Esophagus muscularis mucosa (tissue), 4 donors: ENCODE results near the gene TMEM151A.

Source experiments
- EP300 ChIP-seq: sonication (generic); formaldehyde crosslinking; IDR thresholded peaks from one replicate; pipeline ENCODE4 v1.6.1; 2017; ENCODE audit warnings: antibody characterized with exemption
- POLR2A ChIP-seq: fragments of 450-650 bp; IDR thresholded peaks from one replicate; pipeline ENCODE4 v1.6.1; 2017; ENCODE audit warnings: antibody characterized with exemption, moderate library complexity, mild to moderate bottlenecking, low read depth
- TF ChIP-seq, protein P1 (sequence below), 3 experiments: fragments of 200-600 bp in 2 of 3; fragments of 450-650 bp in 1 of 3; sonication (generic) in 2 of 3; IDR thresholded peaks; one replicate each; pipeline ENCODE4 v1.5.1; 2017 to 2019; ENCODE audit warnings: antibody characterized with exemption in 3 of 3, mild to moderate bottlenecking in 2 of 3, moderate library complexity in 1 of 3

DNA sequence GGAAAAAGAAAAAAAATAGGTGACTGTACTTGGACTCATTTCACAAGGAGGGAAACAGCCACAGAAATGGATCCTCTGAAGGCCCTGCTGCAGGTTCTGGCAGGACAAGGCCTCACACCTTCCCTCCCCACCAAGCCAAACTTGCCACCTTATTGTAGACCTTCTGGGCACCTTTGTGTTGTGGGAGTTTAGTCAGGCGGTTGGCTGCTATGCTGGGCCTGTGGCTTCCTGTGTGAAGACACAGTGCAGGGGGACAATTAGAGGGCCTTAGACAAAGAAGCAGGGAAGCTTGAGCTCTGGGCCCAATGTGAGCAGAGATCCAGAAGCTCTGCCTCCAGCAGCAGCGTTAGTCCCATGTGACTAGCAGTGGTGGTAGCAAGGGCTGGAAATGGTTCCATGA, 19.1 kb upstream of the TMEM151A start:
- TF ChIP-seq, protein P1, sequence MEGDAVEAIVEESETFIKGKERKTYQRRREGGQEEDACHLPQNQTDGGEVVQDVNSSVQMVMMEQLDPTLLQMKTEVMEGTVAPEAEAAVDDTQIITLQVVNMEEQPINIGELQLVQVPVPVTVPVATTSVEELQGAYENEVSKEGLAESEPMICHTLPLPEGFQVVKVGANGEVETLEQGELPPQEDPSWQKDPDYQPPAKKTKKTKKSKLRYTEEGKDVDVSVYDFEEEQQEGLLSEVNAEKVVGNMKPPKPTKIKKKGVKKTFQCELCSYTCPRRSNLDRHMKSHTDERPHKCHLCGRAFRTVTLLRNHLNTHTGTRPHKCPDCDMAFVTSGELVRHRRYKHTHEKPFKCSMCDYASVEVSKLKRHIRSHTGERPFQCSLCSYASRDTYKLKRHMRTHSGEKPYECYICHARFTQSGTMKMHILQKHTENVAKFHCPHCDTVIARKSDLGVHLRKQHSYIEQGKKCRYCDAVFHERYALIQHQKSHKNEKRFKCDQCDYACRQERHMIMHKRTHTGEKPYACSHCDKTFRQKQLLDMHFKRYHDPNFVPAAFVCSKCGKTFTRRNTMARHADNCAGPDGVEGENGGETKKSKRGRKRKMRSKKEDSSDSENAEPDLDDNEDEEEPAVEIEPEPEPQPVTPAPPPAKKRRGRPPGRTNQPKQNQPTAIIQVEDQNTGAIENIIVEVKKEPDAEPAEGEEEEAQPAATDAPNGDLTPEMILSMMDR (IDR thresholded peaks at IDR 0.05): no peak
- no peak for TF ChIP-seq POLR2A
- no peak for TF ChIP-seq EP300
